GM13976 (cell line): Measurements from ENCODE around the gene EHD4.
A peak's percentile ranks its signal among the peaks of the same experiment; 100 is the strongest.

Source experiments
- DNase-seq: peaks from one replicate; pipeline ENCODE4 v3.0.0; 2012; ENCODE audit warnings: low spot score
- CTCF ChIP-seq: IDR thresholded peaks from 2 replicates; pipeline ENCODE4 v1.5.1; 2012; ENCODE audit warnings: borderline replicate concordance, mild to moderate bottlenecking; ENCODE audit not compliant: insufficient read depth; ENCODE audit errors: extremely low read depth, missing control alignments, control extremely low read depth
- in situ Hi-C: fragments of 300-500 bp; cut with MboI; formaldehyde crosslinking; loops from one replicate; pipeline ENCODE4 v1.12.0; 2022; ENCODE audit warnings: low sequenced_read_pairs, mixed read lengths, inconsistent platforms; ENCODE audit not compliant: unreplicated experiment

Gene EHD4

GRCh38 chr15:41961001-41961518, 11.3 kb downstream of the EHD4 start:
- in situ Hi-C loops = no loop called here
- DNase-seq = no peak
- TF ChIP-seq CTCF = no peak

- no peak for DNase-seq
- in situ Hi-C loops = no loop called here
- TF ChIP-seq CTCF = no peak
These were observed 14.3 kb downstream of the EHD4 start for GRCh38 chr15:41958002-41958420.

GRCh38 chr15:41957021-41957897, 15.1 kb downstream of the EHD4 start:
- DNase-seq = peak; percentile 71
- no peak for TF ChIP-seq CTCF
- in situ Hi-C loops = no loop called here

GRCh38 chr15:41955807-41956525, 16.4 kb downstream of the EHD4 start:
- no peak for TF ChIP-seq CTCF
- in situ Hi-C loops = no loop called here
- no peak for DNase-seq

GRCh38 chr15:41955100-41955499, 17.3 kb downstream of the EHD4 start:
- DNase-seq = no peak
- in situ Hi-C loops = no loop called here
- TF ChIP-seq CTCF = no peak

- TF ChIP-seq CTCF = no peak
- in situ Hi-C loops = no loop called here
- no peak for DNase-seq
These were observed 18.3 kb downstream of the EHD4 start for GRCh38 chr15:41954036-41954435.
